ENCODE measurements around the gene ZNF282. TPM values are rescaled to one million over a fixed set of nuclear protein-coding genes. Genes with fewer than 3 reads are reported as not detected.
"Not testable (repeated sequence)": the region's sequence is repeated elsewhere in the genome, so short reads cannot be mapped to it uniquely, and the experiment has no call there.

Gene ZNF282
- total RNA-seq, 1 experiment from 2014 or later = 39.0 TPM

- no CpG with 5 or more reads among the region's 8 CpGs for WGBS (ENCODE audit: extremely low coverage, insufficient read length, low lambda C conversion rate)
Observed at GRCh38 chr7:149267733-149268132, 72.4 kb downstream of the ZNF282 start.

GRCh38 chr7:149274424-149274823 lies 79.1 kb downstream of the ZNF282 start:
- not testable (repeated sequence) for DNase-seq; H2BK20ac ChIP-seq (ENCODE audit: low read depth, low read length, poor library complexity, severe bottlenecking); H3K27me3 Mint-ChIP-seq (ENCODE audit: low read depth); H3K14ac ChIP-seq (ENCODE audit: insufficient read depth, low read length); H3K56ac ChIP-seq (ENCODE audit: insufficient read length, low read depth, low read length); H3K4me1 ChIP-seq (ENCODE audit: insufficient read depth, low read length); H4K91ac ChIP-seq (ENCODE audit: insufficient read length, low read depth, low read length); H3K23ac ChIP-seq (ENCODE audit: insufficient read length, low read depth, low read length); H3T11ph ChIP-seq (ENCODE audit: low read length); H2BK15ac ChIP-seq (ENCODE audit: low read depth, low read length); H4K8ac ChIP-seq (replicated peaks; ENCODE audit: insufficient read length, low read depth, low read length); H3K79me2 ChIP-seq (ENCODE audit: insufficient read depth, low read length); H3K79me1 ChIP-seq (ENCODE audit: insufficient read depth, low read depth, low read length, poor library complexity, severe bottlenecking); H3K23me2 ChIP-seq (ENCODE audit: insufficient read length, low read depth, low read length, poor library complexity, severe bottlenecking); H3K9me3 ChIP-seq (ENCODE audit: control insufficient read depth, low read depth, low read length); H3K27ac ChIP-seq (ENCODE audit: insufficient read length, low read depth, low read length); H3K4me1 Mint-ChIP-seq; H3K9me3 Mint-ChIP-seq; H3K4me2 ChIP-seq (ENCODE audit: insufficient read depth, insufficient read length, low read length); H2AFZ ChIP-seq (ENCODE audit: low read length); H3K9ac ChIP-seq (ENCODE audit: extremely low read depth, insufficient read length, low read length); H3K4ac ChIP-seq (ENCODE audit: low read depth, low read length); H2AK5ac ChIP-seq (ENCODE audit: insufficient read length, low read length); H4K20me1 ChIP-seq (ENCODE audit: control insufficient read depth, insufficient read depth, insufficient read length); H2BK5ac ChIP-seq (ENCODE audit: insufficient read length, low read length); H3K27ac Mint-ChIP-seq; H3K18ac ChIP-seq (ENCODE audit: insufficient read length, low read depth, low read length); H2BK12ac ChIP-seq (ENCODE audit: insufficient read length, low read depth, low read length); H2BK120ac ChIP-seq (ENCODE audit: low read depth, low read length, poor library complexity, severe bottlenecking); H3K4me3 Mint-ChIP-seq; H3K27me3 ChIP-seq (ENCODE audit: insufficient read depth, low read length); H4K5ac ChIP-seq (ENCODE audit: insufficient read length, low read depth, low read length)
- peaks cover 46 to 51% (median 47%) of the 10 kb centered on the region in 3 experiments for H3K36me3 Mint-ChIP-seq (ENCODE audit: insufficient read depth in 1 of 3, low read depth in 3 of 3)
- no CpG with 5 or more reads among the region's 8 CpGs for WGBS (ENCODE audit: extremely low coverage, insufficient read length, low lambda C conversion rate)

More at GRCh38 chr7:149267733-149268132, 72.4 kb downstream of the ZNF282 start:
- Mint-ChIP-seq H3K4me3 (no peak overlapping the region), H3K9me3 (no peaks in the 10 kb centered on the region), H3K27ac (no peak overlapping the region), H3K4me1 (peaks cover 0 to under 1% of the 10 kb centered on the region in 2 experiments; a peak in 1 of 4 replicates), H3K36me3 (ENCODE audit: insufficient read depth in 1 of 3, low read depth in 3 of 3) (peaks cover 28 to 49% (median 35%) of the 10 kb centered on the region in 3 experiments; a peak in 6 of 7 replicates), H3K27me3 (ENCODE audit: low read depth) (no peaks in the 10 kb centered on the region)
- Histone ChIP-seq H3T11ph (ENCODE audit: low read length) (no peak overlapping the region), H3K4ac (ENCODE audit: low read depth, low read length) (no peak overlapping the region), H4K5ac (ENCODE audit: insufficient read length, low read depth, low read length) (no peak overlapping the region), H3K4me1 (ENCODE audit: insufficient read depth, low read length) (no peaks in the 10 kb centered on the region), H2BK15ac (ENCODE audit: low read depth, low read length) (no peak overlapping the region), H3K56ac (ENCODE audit: insufficient read length, low read depth, low read length) (no peak overlapping the region), H3K79me2 (ENCODE audit: insufficient read depth, low read length) (no peaks in the 10 kb centered on the region; the same call in 1 of the 2 replicates), H3K23me2 (ENCODE audit: insufficient read length, low read depth, low read length, poor library complexity, severe bottlenecking) (no peaks in the 10 kb centered on the region), H2BK120ac (ENCODE audit: low read depth, low read length, poor library complexity, severe bottlenecking) (no peak overlapping the region), H2BK12ac (ENCODE audit: insufficient read length, low read depth, low read length) (no peak overlapping the region), H4K20me1 (ENCODE audit: control insufficient read depth, insufficient read depth, insufficient read length) (no peaks in the 10 kb centered on the region), H4K91ac (ENCODE audit: insufficient read length, low read depth, low read length) (no peak overlapping the region), H3K79me1 (ENCODE audit: insufficient read depth, low read depth, low read length, poor library complexity, severe bottlenecking) (no peaks in the 10 kb centered on the region), H3K9ac (ENCODE audit: extremely low read depth, insufficient read length, low read length) (no peak overlapping the region), H3K27me3 (ENCODE audit: insufficient read depth, low read length) (no peaks in the 10 kb centered on the region), H3K9me3 (ENCODE audit: control insufficient read depth, low read depth, low read length) (no peaks in the 10 kb centered on the region), H2BK5ac (ENCODE audit: insufficient read length, low read length) (no peak overlapping the region), H2BK20ac (ENCODE audit: low read depth, low read length, poor library complexity, severe bottlenecking) (no peak overlapping the region), H2AK5ac (ENCODE audit: insufficient read length, low read length) (no peak overlapping the region), H3K27ac (ENCODE audit: insufficient read length, low read depth, low read length) (no peak overlapping the region), H3K23ac (ENCODE audit: insufficient read length, low read depth, low read length) (no peak overlapping the region), H3K18ac (ENCODE audit: insufficient read length, low read depth, low read length) (no peak overlapping the region), H4K8ac (replicated peaks; ENCODE audit: insufficient read length, low read depth, low read length) (no peak overlapping the region), H3K14ac (ENCODE audit: insufficient read depth, low read length) (no peak overlapping the region), H3K4me2 (ENCODE audit: insufficient read depth, insufficient read length, low read length) (no peak overlapping the region), H2AFZ (ENCODE audit: low read length) (no peak overlapping the region)
- DNase-seq = no peak
- TF ChIP-seq CTCF (conservative IDR thresholded peaks at IDR 0.05) = no peak

Data from H9 (cell line).